Activated gamma-delta T cell treated with anti-CD3 and anti-CD28 coated beads, Interleukin-2, amount 50 U/mL, for 16 hours (primary cell): ENCODE measurements around the gene SPEN.

ENCODE experiments used
- DNase-seq: peaks from one replicate; pipeline ENCODE4 v3.0.0-alpha.2; 2020; ENCODE audit warnings: low read depth

Gene SPEN

DNA sequence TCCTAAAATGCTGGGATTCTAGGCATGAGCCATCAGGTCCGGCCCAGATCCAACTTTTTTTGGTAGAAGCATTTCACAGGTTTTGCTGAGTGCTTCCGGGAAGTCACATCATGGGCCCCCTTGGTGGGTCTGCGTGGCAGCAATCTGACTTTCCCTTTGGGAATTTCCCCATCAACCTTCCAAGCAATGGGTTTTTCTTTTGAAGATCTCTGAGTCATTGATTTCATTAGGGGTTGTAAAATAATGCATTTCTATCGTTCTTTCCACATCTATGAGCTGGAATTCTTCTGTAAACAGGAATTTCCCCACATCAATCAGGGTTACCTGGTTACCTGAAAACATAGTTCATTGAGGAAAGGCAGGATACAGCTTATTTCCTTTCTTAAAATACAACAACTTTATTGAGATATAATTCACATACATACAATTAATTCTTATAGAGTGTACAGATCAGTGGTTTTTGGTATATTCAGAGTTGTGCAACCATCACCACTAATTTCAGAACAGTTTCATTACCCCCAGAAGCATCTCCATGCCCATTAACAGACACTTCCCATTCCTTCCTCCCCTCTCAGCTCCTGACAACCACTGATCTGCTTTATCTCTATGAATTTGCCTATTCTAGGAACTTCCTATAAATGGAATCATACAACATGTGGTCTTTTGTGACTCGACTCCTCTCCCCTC lies 138.2 kb downstream of the SPEN start:
- no peak for DNase-seq

DNA sequence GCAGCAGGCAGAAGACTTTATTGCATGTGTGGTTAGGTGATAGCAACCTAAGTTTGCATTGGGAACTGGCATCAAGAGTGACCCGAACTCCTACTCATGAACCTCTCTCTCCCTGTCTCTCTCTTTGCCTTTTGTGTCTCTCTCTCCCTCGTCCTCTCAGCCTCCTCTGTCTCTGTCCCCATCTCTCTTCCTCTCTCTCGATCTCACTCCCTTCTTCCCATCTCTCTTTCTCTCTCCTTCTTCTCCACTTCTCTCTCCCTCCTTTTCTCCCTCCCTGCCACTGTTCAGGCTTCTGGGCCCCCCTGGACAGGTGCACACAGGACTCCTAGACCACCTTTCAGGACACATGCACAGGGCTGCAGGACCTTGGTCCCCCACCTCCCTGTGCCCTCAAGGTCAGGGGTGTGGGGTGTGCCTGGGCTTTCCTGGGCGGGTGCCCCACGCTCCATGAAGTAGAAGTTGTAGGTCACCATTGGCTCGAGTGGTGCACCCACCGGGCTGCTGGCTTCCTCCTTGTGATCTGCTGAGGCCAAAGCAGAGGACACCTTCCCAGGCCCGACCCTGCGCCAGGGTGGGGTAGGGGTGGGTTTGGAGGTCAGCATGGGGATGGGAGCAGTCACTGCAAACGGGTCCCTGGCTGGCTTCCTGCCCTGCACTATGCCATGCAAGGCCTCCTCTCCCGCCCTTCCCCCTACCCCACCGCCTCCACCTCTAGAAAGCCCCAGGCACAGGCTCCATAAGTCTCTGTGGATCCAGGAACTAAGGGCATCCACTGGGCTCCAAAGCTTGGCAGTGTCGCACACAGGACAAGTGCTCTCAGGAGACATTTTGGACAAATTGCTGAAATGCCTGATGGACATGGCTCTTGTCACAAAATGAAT lies 141.6 kb downstream of the SPEN start:
- no peak for DNase-seq

GRCh38 chr1:15989776-15990175 lies 142.3 kb downstream of the SPEN start:
- no peak for DNase-seq
